Measurements from ENCODE around the gene SORCS3. TPM values are rescaled to one million over a fixed set of nuclear protein-coding genes. Genes with fewer than 3 reads are reported as not detected.

SORCS3 gene
- total RNA-seq, 4 donors from 2014 or later: not detected

- no peaks in the 10 kb centered on the region for H3K9me3 ChIP-seq
- DNase-seq: no peak
- peaks cover 29 to 45% (median 45%) of the 10 kb centered on the region in 3 donors for H3K27me3 ChIP-seq
- no peak overlapping the region for H3K4me3 ChIP-seq
- peaks cover 0 to 3% of the 10 kb centered on the region in 2 donors for H3K4me1 ChIP-seq
- intact Hi-C loops (cut with DNase I; ENCODE audit: low total_unique reads) (no loop called here), in situ Hi-C loops (cut with MboI; ENCODE audit: low sequenced_read_pairs in 4 of 4) (no loop called here)
- H3K27ac ChIP-seq: no peak overlapping the region
- no peak for ATAC-seq
- no peaks in the 10 kb centered on the region for H3K36me3 ChIP-seq
- TF ChIP-seq CTCF (IDR thresholded peaks at IDR 0.05 in 4 of 5, conservative IDR thresholded peaks at IDR 0.05 in 1 of 5) (no peak), POLR2A (IDR thresholded peaks at IDR 0.05) (no peak)
Measured at GRCh38 chr10:104638861-104639589, 2.1 kb upstream of the SORCS3 start.

- TF ChIP-seq POLR2A (IDR thresholded peaks at IDR 0.05) (no peak), CTCF (IDR thresholded peaks at IDR 0.05 in 4 of 5, conservative IDR thresholded peaks at IDR 0.05 in 1 of 5) (no peak)
- Histone ChIP-seq H3K4me1 (peaks cover 0 to 3% of the 10 kb centered on the region in 2 donors), H3K4me3 (peak overlapping the region in 1 of 4 donors; percentile 2), H3K27ac (no peak overlapping the region), H3K9me3 (no peaks in the 10 kb centered on the region), H3K27me3 (peaks cover 29 to 49% (median 46%) of the 10 kb centered on the region in 3 donors), H3K36me3 (no peaks in the 10 kb centered on the region)
- in situ Hi-C loops (cut with MboI; ENCODE audit: low sequenced_read_pairs in 4 of 4) (no loop called here), intact Hi-C loops (cut with DNase I; ENCODE audit: low total_unique reads) (no loop called here)
- no peak for DNase-seq
- ATAC-seq: no peak
Measured at GRCh38 chr10:104639590-104640338, 1.3 kb upstream of the SORCS3 start.

DNA sequence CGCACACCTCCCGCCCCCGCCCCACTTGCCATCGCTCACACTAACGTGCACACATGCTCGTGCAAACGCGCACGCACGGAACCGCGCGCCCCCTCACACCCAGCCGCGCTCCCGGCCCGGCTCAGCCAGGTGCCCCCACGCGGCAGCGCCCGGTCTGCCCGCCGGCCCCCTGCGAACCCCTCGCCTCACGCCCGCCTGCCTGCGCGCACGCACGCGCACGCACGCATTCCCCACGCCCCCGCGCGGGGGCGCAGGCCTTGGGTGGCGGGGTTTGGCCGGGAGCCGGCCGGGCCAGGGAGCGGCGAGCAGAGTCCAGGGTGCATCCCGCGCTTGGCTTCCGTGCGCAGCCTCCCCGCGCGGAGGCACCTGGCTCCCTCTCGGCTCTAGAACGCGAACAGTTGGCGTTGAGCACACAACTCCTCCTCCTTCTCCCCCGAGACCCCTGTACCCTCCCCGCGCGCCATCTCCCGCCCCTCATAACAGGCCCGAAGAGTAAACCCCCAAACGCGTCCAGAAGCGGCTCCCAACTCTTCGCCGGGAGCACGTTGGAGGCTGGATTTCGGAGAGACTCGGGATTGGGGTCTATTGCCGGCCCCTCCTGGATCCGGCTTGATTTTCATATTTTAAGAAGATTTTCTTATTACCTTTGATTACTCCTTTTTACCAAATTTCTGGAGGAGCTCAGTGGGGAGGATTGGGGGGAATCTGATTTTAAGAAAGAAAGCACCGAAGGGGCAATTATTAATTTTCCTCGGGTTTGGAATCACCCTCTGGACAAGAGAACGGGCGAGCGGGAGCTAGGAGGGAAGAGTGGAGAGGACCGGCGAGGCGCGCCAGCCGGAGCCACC is 527 bp upstream of the SORCS3 start:
- H3K27me3 ChIP-seq: peaks cover 29 to 49% (median 46%) of the 10 kb centered on the region in 3 donors
- intact Hi-C loops (cut with DNase I; ENCODE audit: low total_unique reads) (no loop called here), in situ Hi-C loops (cut with MboI; ENCODE audit: low sequenced_read_pairs in 4 of 4) (no loop called here)
- H3K4me1 ChIP-seq: peaks cover 0 to 3% of the 10 kb centered on the region in 2 donors
- no peaks in the 10 kb centered on the region for H3K36me3 ChIP-seq
- no peak overlapping the region for H3K27ac ChIP-seq
- peak overlapping the region in 2 of 4 donors; percentile 2 to 13 for H3K4me3 ChIP-seq
- TF ChIP-seq POLR2A (IDR thresholded peaks at IDR 0.05) (no peak), CTCF (IDR thresholded peaks at IDR 0.05 in 4 of 5, conservative IDR thresholded peaks at IDR 0.05 in 1 of 5) (no peak)
- no peaks in the 10 kb centered on the region for H3K9me3 ChIP-seq
- no peak for ATAC-seq
- DNase-seq: no peak

DNA sequence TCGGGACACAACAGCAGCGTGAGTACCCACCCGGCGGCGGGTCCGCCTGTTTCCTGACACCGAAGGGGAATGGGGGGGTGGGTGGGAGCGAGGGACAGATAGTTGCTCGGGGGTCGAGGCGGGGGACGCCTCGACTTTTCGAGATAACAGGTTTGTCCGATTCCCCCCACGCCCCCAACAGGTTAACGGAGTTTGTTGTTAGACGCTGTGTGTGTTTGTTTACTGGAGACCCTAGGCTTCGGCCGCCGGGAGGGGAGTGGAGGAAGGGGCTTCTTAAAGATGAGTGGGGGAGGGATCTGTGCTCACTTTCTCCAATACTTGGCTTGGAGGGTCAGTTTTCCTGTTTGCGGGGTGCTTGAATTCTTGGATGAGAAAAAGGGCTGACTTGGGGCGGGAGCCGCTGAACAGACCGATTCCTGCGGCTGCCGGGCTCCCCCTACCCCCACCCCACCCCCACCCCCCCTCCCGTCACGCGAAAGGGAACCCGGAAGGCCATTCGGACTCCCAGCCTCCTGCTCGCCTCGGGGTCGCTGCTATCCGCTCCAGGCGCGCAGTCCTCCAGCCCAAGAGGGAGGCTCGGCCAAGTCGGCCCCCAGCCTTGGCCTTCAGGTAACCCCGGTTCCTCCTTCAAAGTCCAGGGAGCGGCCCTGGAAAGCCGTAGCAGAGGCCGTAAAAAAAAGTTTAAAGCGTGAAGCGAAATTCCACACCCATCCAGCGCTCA is 1.0 kb downstream of the SORCS3 start:
- no peaks in the 10 kb centered on the region for H3K9me3 ChIP-seq
- ATAC-seq (no peak), DNase-seq (no peak)
- H3K4me3 ChIP-seq: no peak overlapping the region
- no peak overlapping the region for H3K27ac ChIP-seq
- H3K27me3 ChIP-seq: peaks cover 23 to 46% (median 42%) of the 10 kb centered on the region in 3 donors
- H3K36me3 ChIP-seq: no peaks in the 10 kb centered on the region
- in situ Hi-C loops (cut with MboI; ENCODE audit: low sequenced_read_pairs in 4 of 4): no loop called here
- no peak for TF ChIP-seq CTCF (IDR thresholded peaks at IDR 0.05 in 4 of 5, conservative IDR thresholded peaks at IDR 0.05 in 1 of 5)
- no peak for TF ChIP-seq POLR2A (IDR thresholded peaks at IDR 0.05)
- intact Hi-C loops (cut with DNase I; ENCODE audit: low total_unique reads): no loop called here
- peaks cover 0 to 3% of the 10 kb centered on the region in 2 donors for H3K4me1 ChIP-seq
